WERI-Rb-1 (cell line): Measurements from ENCODE around the gene TF.

ENCODE experiments used
- DNase-seq: peaks from one replicate; pipeline ENCODE4 v3.0.0-alpha.2; 2020
- H3K27ac ChIP-seq: fragments of 250-450 bp; sonication (Bioruptor Pico); 2 replicates; pipeline ENCODE4 v1.5.1; 2020; ENCODE audit warnings: mild to moderate bottlenecking, moderate library complexity
- H3K27me3 ChIP-seq: fragments of 250-450 bp; sonication (Bioruptor Pico); 2 replicates; pipeline ENCODE4 v1.5.1; 2021; ENCODE audit warnings: mild to moderate bottlenecking, low read depth, moderate library complexity; ENCODE audit not compliant: insufficient read depth, severe bottlenecking
- H3K36me3 ChIP-seq: fragments of 250-450 bp; sonication (Bioruptor Pico); 2 replicates; pipeline ENCODE4 v1.5.1; 2020; ENCODE audit warnings: mild to moderate bottlenecking, moderate library complexity
- H3K4me3 ChIP-seq: 2 replicates; pipeline ENCODE4 v1.5.1; 2011; ENCODE audit warnings: low read depth, mild to moderate bottlenecking, control low read depth, low read length
- H3K9me3 ChIP-seq: fragments of 250-450 bp; sonication (Bioruptor Pico); 2 replicates; pipeline ENCODE4 v1.5.1; 2021; ENCODE audit warnings: mild to moderate bottlenecking, moderate library complexity; ENCODE audit not compliant: severe bottlenecking
- CTCF ChIP-seq: IDR thresholded peaks from 2 replicates; pipeline ENCODE4 v1.5.1; 2011; ENCODE audit warnings: low read depth, mild to moderate bottlenecking, control low read depth, inconsistent platforms, low read length

Gene TF

DNA sequence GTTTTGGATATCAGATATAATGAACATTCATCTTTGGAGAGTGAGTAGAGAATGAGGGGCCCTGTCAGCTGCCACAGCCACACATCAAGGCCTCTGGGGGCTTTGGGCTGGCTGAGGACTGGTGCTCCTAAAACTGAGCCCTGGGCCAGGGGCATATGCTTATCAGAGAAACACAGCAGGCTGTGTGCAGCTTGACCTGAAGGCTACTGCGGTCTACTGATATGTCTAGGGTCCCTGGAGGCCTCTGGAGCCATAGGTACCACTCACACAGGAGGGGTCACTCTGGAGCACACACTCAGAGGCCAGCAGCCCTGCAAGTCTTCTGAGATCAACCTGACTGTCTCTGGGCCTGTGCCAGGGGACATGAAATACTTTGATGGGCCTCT is 7.6 kb downstream of the TF start:
- no peak overlapping the region for H3K27ac ChIP-seq
- TF ChIP-seq CTCF = no peak

DNA sequence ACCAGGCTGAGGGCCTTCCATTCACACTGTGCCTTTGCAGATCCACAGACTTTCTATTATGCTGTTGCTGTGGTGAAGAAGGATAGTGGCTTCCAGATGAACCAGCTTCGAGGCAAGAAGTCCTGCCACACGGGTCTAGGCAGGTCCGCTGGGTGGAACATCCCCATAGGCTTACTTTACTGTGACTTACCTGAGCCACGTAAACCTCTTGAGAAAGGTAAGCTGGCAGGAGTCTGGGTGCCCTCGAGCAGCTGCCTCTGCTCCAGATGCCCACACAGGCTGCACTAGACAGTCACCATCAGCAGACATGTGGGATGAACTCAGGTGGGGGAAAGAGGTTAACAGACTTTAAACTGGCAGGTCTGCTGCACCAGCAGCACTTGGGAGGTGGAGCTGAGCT is 8.3 kb downstream of the TF start:
- no peak for DNase-seq
- H3K36me3 ChIP-seq = no peaks in the 10 kb centered on the region
- no peak overlapping the region for H3K27ac ChIP-seq
- H3K9me3 ChIP-seq = no peaks in the 10 kb centered on the region
- TF ChIP-seq CTCF = no peak
- no peaks in the 10 kb centered on the region for H3K27me3 ChIP-seq
- no peak overlapping the region for H3K4me3 ChIP-seq

More for the DNA sequence above, 7.6 kb downstream of the TF start:
- no peak for DNase-seq
- Histone ChIP-seq H3K9me3 (no peaks in the 10 kb centered on the region), H3K27me3 (no peaks in the 10 kb centered on the region), H3K36me3 (no peaks in the 10 kb centered on the region), H3K4me3 (no peak overlapping the region)

- Histone ChIP-seq H3K4me3 (no peak overlapping the region), H3K36me3 (no peaks in the 10 kb centered on the region), H3K27me3 (no peaks in the 10 kb centered on the region), H3K9me3 (no peaks in the 10 kb centered on the region), H3K27ac (no peak overlapping the region)
- DNase-seq = no peak
- TF ChIP-seq CTCF = no peak
These were observed 9.0 kb downstream of the TF start for GRCh38 chr3:133754973-133755828.

GRCh38 chr3:133756716-133757694 is 10.8 kb downstream of the TF start:
- Histone ChIP-seq H3K9me3 (no peaks in the 10 kb centered on the region), H3K4me3 (peak overlapping the region; percentile 1; the same call in 1 of the 2 replicates), H3K27me3 (no peaks in the 10 kb centered on the region), H3K27ac (no peak overlapping the region), H3K36me3 (no peaks in the 10 kb centered on the region)
- peak; percentile 61 for DNase-seq
- no peak for TF ChIP-seq CTCF

GRCh38 chr3:133757701-133758567 is 11.7 kb downstream of the TF start:
- H3K27ac ChIP-seq = no peak overlapping the region
- no peak overlapping the region for H3K4me3 ChIP-seq
- no peak for TF ChIP-seq CTCF
- H3K9me3 ChIP-seq = no peaks in the 10 kb centered on the region
- no peaks in the 10 kb centered on the region for H3K36me3 ChIP-seq
- no peaks in the 10 kb centered on the region for H3K27me3 ChIP-seq
- DNase-seq = no peak
